IMR-90 (cell line): ENCODE measurements around the gene ELOB. TPM values are rescaled to one million over a fixed set of nuclear protein-coding genes. Genes with fewer than 3 reads are reported as not detected.

Experiments
- ATAC-seq: fragments of 200-7000 bp; cut with Tn5 transposase; 2 replicates; pipeline ENCODE4 v1.9.1; 2020; ENCODE audit warnings: low read depth, mild to moderate bottlenecking, moderate library complexity
- BruUV-seq: library from RNA; stranded (reverse); fragments of 400-500 nt; replicated peaks from 2 replicates; lab custom pipeline; 2021; lab: Mats Ljungman, UMichigan
- CTCF ChIA-PET: fragments of 300-600 bp; formaldehyde crosslinking; extraction: SDS; loops from one replicate; lab custom pipeline; 2021; ENCODE audit warnings: antibody characterized with exemption; lab: Yijun Ruan, JAX
- POLR2A ChIA-PET: fragments of 300-600 bp; sonication (Branson Sonifier 250); formaldehyde crosslinking; loops from one replicate; lab custom pipeline; 2022; ENCODE audit warnings: antibody characterized with exemption; ENCODE audit not compliant: unreplicated experiment; lab: Charles Lee
- DNase-seq: peaks from one replicate; pipeline ENCODE4 v3.0.0; 2013
- H2AFZ ChIP-seq: replicated peaks from 2 replicates; pipeline ENCODE3; 2013; ENCODE audit warnings: low read length, mild to moderate bottlenecking; ENCODE audit not compliant: poor library complexity
- H2AK5ac ChIP-seq: 2 replicates; pipeline ENCODE4 v1.6.1; 2013; ENCODE audit warnings: low read depth, low read length, inconsistent platforms
- H2AK9ac ChIP-seq: replicated peaks from 2 replicates; pipeline ENCODE3; 2013; ENCODE audit warnings: mild to moderate bottlenecking, low read depth, low read length, moderate library complexity; ENCODE audit not compliant: poor library complexity
- H2BK120ac ChIP-seq: 2 replicates; pipeline ENCODE4 v1.6.1; 2013; ENCODE audit warnings: low read depth, low read length, inconsistent platforms
- H2BK15ac ChIP-seq: 3 replicates; pipeline ENCODE4 v1.6.1; 2013; ENCODE audit warnings: low read depth, low read length, inconsistent platforms
- H2BK20ac ChIP-seq: 2 replicates; pipeline ENCODE4 v1.6.1; 2013; ENCODE audit warnings: low read depth, mild to moderate bottlenecking, inconsistent platforms, low read length, moderate library complexity
- H2BK5ac ChIP-seq: 2 replicates; pipeline ENCODE4 v1.6.1; 2013; ENCODE audit warnings: mild to moderate bottlenecking, low read depth, low read length, inconsistent platforms; ENCODE audit not compliant: poor library complexity, severe bottlenecking
- H3K14ac ChIP-seq: replicated peaks from 2 replicates; pipeline ENCODE4 v1.6.1; 2013; ENCODE audit warnings: low read depth, low read length, inconsistent platforms
- H3K18ac ChIP-seq: 2 replicates; pipeline ENCODE4 v1.6.1; 2013; ENCODE audit warnings: low read depth, low read length, control low read depth
- H3K23ac ChIP-seq: 2 replicates; pipeline ENCODE4 v1.6.1; 2013; ENCODE audit warnings: low read depth, low read length, inconsistent platforms
- H3K27ac ChIP-seq: 2 replicates; pipeline ENCODE4 v1.5.1; 2013; ENCODE audit warnings: mild to moderate bottlenecking, control low read depth, low read length; ENCODE audit not compliant: insufficient read depth
- H3K27me3 ChIP-seq: 2 replicates; pipeline ENCODE4 v1.6.1; 2013; ENCODE audit warnings: low read length; ENCODE audit not compliant: control insufficient read depth, insufficient read depth
- H3K36me3 ChIP-seq: 2 replicates; pipeline ENCODE4 v1.6.1; 2013; ENCODE audit warnings: low read length, mixed read lengths; ENCODE audit not compliant: control insufficient read depth, insufficient read depth
- H3K4ac ChIP-seq: 2 replicates; pipeline ENCODE4 v1.6.1; 2013; ENCODE audit warnings: low read depth, low read length, inconsistent platforms
- H3K4me1 ChIP-seq: 2 replicates; pipeline ENCODE4 v1.6.1; 2013; ENCODE audit warnings: low read length, mixed read lengths; ENCODE audit not compliant: control insufficient read depth, insufficient read depth
- H3K4me2 ChIP-seq: 2 replicates; pipeline ENCODE4 v1.6.1; 2013; ENCODE audit warnings: low read depth, mild to moderate bottlenecking, control low read depth, low read length, moderate library complexity
- H3K4me3 ChIP-seq: 2 replicates; pipeline ENCODE4 v1.5.1; 2013; ENCODE audit warnings: low read depth, mild to moderate bottlenecking, control low read depth, low read length, moderate library complexity; ENCODE audit not compliant: insufficient read depth
- H3K56ac ChIP-seq: 2 replicates; pipeline ENCODE4 v1.6.1; 2013; ENCODE audit warnings: low read length, inconsistent platforms; ENCODE audit not compliant: insufficient read depth; ENCODE audit errors: extremely low read depth
- H3K79me1 ChIP-seq, 2 experiments: 2 replicates each; pipeline ENCODE4 v1.6.1; 2013; ENCODE audit warnings: low read length in 2 of 2, inconsistent platforms in 1 of 2, low read depth in 1 of 2
- H3K9ac ChIP-seq: 2 replicates; pipeline ENCODE4 v1.6.1; 2013; ENCODE audit warnings: low read depth, low read length, control low read depth
- H3K9me1 ChIP-seq: 2 replicates; pipeline ENCODE4 v1.6.1; 2013; ENCODE audit warnings: low read length, inconsistent platforms; ENCODE audit not compliant: insufficient read depth
- H3K9me3 ChIP-seq: 2 replicates; pipeline ENCODE4 v1.6.1; 2013; ENCODE audit warnings: low read length; ENCODE audit not compliant: control insufficient read depth, insufficient read depth
- H4K20me1 ChIP-seq: 2 replicates; pipeline ENCODE4 v1.6.1; 2013; ENCODE audit warnings: low read length, inconsistent platforms; ENCODE audit not compliant: insufficient read depth
- H4K5ac ChIP-seq: 2 replicates; pipeline ENCODE4 v1.6.1; 2013; ENCODE audit warnings: mild to moderate bottlenecking, low read depth, low read length, control low read depth
- H4K8ac ChIP-seq, 2 experiments: 2 replicates each; pipeline ENCODE4 v1.6.1; 2013; ENCODE audit warnings: low read depth in 2 of 2, low read length in 2 of 2, control low read depth in 1 of 2, inconsistent platforms in 1 of 2
- H4K91ac ChIP-seq: 2 replicates; pipeline ENCODE4 v1.6.1; 2013; ENCODE audit warnings: low read depth, low read length, inconsistent platforms; ENCODE audit not compliant: insufficient read depth
- BHLHE40 ChIP-seq: fragments of 150-350 bp; IDR thresholded peaks from 2 replicates; pipeline ENCODE4 v1.6.1; 2016; ENCODE audit warnings: mild to moderate bottlenecking, low read depth, low read length
- CEBPB ChIP-seq: IDR thresholded peaks from 2 replicates; pipeline ENCODE4 v1.6.1; 2012; ENCODE audit warnings: low read depth, low read length, improper control_type of control experiment
- CHD1 ChIP-seq: IDR thresholded peaks from 2 replicates; pipeline ENCODE4 v1.6.1; 2012; ENCODE audit warnings: low read depth, low read length, improper control_type of control experiment
- ELK1 ChIP-seq: fragments of 150-350 bp; IDR thresholded peaks from 2 replicates; pipeline ENCODE4 v1.6.1; 2016; ENCODE audit warnings: low read depth, mild to moderate bottlenecking, low read length, moderate library complexity, borderline replicate concordance
- FOS ChIP-seq: fragments of 150-350 bp; IDR thresholded peaks from 2 replicates; pipeline ENCODE4 v1.6.1; 2016; ENCODE audit warnings: low read depth, low read length
- MAFK ChIP-seq: IDR thresholded peaks from 2 replicates; pipeline ENCODE4 v1.6.1; 2012; ENCODE audit warnings: low read depth, low read length, improper control_type of control experiment
- MAZ ChIP-seq: IDR thresholded peaks from 2 replicates; pipeline ENCODE4 v1.6.1; 2012; ENCODE audit warnings: low read depth, mild to moderate bottlenecking, low read length, improper control_type of control experiment, moderate library complexity, borderline replicate concordance
- MXI1 ChIP-seq: IDR thresholded peaks from 2 replicates; pipeline ENCODE4 v1.6.1; 2012; ENCODE audit warnings: low read depth, mild to moderate bottlenecking, low read length, moderate library complexity, borderline replicate concordance
- NFE2L2 ChIP-seq: fragments of 150-350 bp; IDR thresholded peaks from 2 replicates; pipeline ENCODE4 v1.6.1; 2016; ENCODE audit warnings: low read depth, mild to moderate bottlenecking, low read length
- POLR2A ChIP-seq: IDR thresholded peaks from 2 replicates; pipeline ENCODE4 v1.6.1; 2012; ENCODE audit warnings: mild to moderate bottlenecking, low read depth, low read length
- RAD21 ChIP-seq: IDR thresholded peaks from 2 replicates; pipeline ENCODE4 v1.6.1; 2012; ENCODE audit warnings: low read length, improper control_type of control experiment
- RCOR1 ChIP-seq: IDR thresholded peaks from 2 replicates; pipeline ENCODE4 v1.6.1; 2012; ENCODE audit warnings: mild to moderate bottlenecking, low read length, improper control_type of control experiment; ENCODE audit not compliant: insufficient replicate concordance
- RFX5 ChIP-seq: IDR thresholded peaks from 2 replicates; pipeline ENCODE4 v1.8.0; 2012; ENCODE audit warnings: low read depth, mild to moderate bottlenecking, low read length, moderate library complexity
- SMC3 ChIP-seq: fragments of 150-350 bp; IDR thresholded peaks from 2 replicates; pipeline ENCODE4 v1.6.1; 2016; ENCODE audit warnings: low read depth, mild to moderate bottlenecking, antibody characterized with exemption, low read length, moderate library complexity
- USF2 ChIP-seq: fragments of 150-350 bp; IDR thresholded peaks from 2 replicates; pipeline ENCODE4 v1.6.1; 2017; ENCODE audit warnings: mild to moderate bottlenecking, antibody characterized with exemption, low read length, low read depth
- WGBS, 2 experiments: methylation state at CpG; one replicate each; pipeline versions ENCODE4 v1.1.5 to v1.1.7; 2013; ENCODE audit warnings: missing lambda C conversion rate in 2 of 2; ENCODE audit not compliant: insufficient read length in 1 of 2; ENCODE audit errors: extremely low coverage in 2 of 2; 5-methylcytosine and 5-hydroxymethylcytosine counted together
- dilution Hi-C: fragments of 300-500 bp; cut with HindIII; formaldehyde crosslinking; loops from one replicate; pipeline ENCODE4 v1.14.3; 2018; ENCODE audit warnings: low sequenced_read_pairs; ENCODE audit not compliant: unreplicated experiment
- in situ Hi-C: fragments of 300-500 bp; cut with MboI; formaldehyde crosslinking; loops from 3 replicates; pipeline ENCODE4 v1.14.3; 2019; ENCODE audit warnings: low sequenced_read_pairs, inconsistent platforms, mixed read lengths
- intact Hi-C: fragments of 100-400 bp; cut with micrococcal nuclease; formaldehyde crosslinking; loops from 2 replicates; pipeline ENCODE4 v1.10.0; 2022
- polyA plus RNA-seq, 3 experiments: library from polyadenylated mRNA; depleted of rRNA; stranded (reverse); fragments of >200 nt; gene quantifications; 2 replicates each; pipeline ENCODE4 v1.2.3, GENCODE V29; 2012; ENCODE audit warnings: low replicate concordance in 1 of 3
- total RNA-seq: library from RNA; depleted of rRNA; stranded (reverse); fragments of >200 nt; gene quantifications from 2 replicates; pipeline ENCODE4 v1.2.3, GENCODE V29; 2012
- TF ChIP-seq, protein P1 (sequence below): conservative IDR thresholded peaks from 2 replicates; pipeline ENCODE4 v1.5.1; 2012; ENCODE audit warnings: mild to moderate bottlenecking, low read depth, low read length, improper control_type of control experiment

ELOB gene
- total and polyA plus RNA-seq, 2 of the 4 experiments (the other 2 are of a cell fraction), result 442 to 5,859 TPM

DNA sequence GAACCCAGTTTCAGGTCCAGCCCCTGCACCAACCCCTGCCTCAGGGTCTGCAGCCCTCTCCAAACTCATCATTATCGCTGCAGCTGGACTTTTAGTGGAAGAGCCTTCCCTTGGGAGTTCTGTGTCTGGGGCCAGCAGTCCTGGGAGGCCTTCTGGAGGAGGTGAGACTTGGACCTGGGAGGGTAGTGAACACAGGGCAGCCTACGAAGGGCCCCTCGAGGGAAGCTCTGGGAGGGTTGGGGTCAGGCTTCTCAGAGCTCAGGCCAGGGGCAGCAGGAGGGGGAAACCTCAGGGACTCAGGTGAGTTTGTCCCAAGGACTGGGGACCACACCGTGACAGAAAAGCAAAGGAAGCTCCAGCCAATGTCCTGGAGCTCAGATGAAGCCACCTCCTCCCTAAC lies 35.9 kb downstream of the ELOB start:
- H3K79me1 ChIP-seq, result no peaks in the 10 kb centered on the region
- H2BK120ac ChIP-seq, result no peak overlapping the region
- WGBS, 2 experiments, result no CpG with 5 or more reads among the region's 4 CpGs
- H3K9me1 ChIP-seq, result no peaks in the 10 kb centered on the region
- H3K4ac ChIP-seq, result no peak overlapping the region
- H3K14ac ChIP-seq, result no peak overlapping the region
- no peak overlapping the region for H2AK9ac ChIP-seq
- H2AK5ac ChIP-seq, result no peak overlapping the region
- BruUV-seq, result no TSS peak
- H2BK15ac ChIP-seq, result no peak overlapping the region
- no peak for ATAC-seq
- no peak overlapping the region for H4K5ac ChIP-seq
- H3K36me3 ChIP-seq, result no peaks in the 10 kb centered on the region
- in situ Hi-C loops (no loop called here), dilution Hi-C loops (no loop called here), intact Hi-C loops (no loop called here)
- no peak overlapping the region for H4K8ac ChIP-seq
- H3K56ac ChIP-seq, result no peak overlapping the region
- H4K20me1 ChIP-seq, result no peaks in the 10 kb centered on the region
- no peak overlapping the region for H3K4me2 ChIP-seq
- no peak overlapping the region for H3K23ac ChIP-seq
- no peaks in the 10 kb centered on the region for H3K9me3 ChIP-seq
- H3K4me3 ChIP-seq, result no peak overlapping the region
- H2AFZ ChIP-seq, result no peak overlapping the region
- CTCF ChIA-PET, result no interaction called here
- H3K27me3 ChIP-seq, result no peaks in the 10 kb centered on the region; the same call in 1 of the 2 replicates
- no peak overlapping the region for H4K91ac ChIP-seq
- H2BK20ac ChIP-seq, result no peak overlapping the region
- H3K9ac ChIP-seq, result no peak overlapping the region
- no peak overlapping the region for H3K27ac ChIP-seq
- POLR2A ChIA-PET, result interaction anchor here (1.3 kb wide), 1 partner anchor 10 kb away, joined by 4 read pairs; no protein-coding TSS in a partner anchor
- H3K4me1 ChIP-seq, result no peaks in the 10 kb centered on the region
- no peak for DNase-seq
- no peak overlapping the region for H3K18ac ChIP-seq
- TF ChIP-seq, protein P1, sequence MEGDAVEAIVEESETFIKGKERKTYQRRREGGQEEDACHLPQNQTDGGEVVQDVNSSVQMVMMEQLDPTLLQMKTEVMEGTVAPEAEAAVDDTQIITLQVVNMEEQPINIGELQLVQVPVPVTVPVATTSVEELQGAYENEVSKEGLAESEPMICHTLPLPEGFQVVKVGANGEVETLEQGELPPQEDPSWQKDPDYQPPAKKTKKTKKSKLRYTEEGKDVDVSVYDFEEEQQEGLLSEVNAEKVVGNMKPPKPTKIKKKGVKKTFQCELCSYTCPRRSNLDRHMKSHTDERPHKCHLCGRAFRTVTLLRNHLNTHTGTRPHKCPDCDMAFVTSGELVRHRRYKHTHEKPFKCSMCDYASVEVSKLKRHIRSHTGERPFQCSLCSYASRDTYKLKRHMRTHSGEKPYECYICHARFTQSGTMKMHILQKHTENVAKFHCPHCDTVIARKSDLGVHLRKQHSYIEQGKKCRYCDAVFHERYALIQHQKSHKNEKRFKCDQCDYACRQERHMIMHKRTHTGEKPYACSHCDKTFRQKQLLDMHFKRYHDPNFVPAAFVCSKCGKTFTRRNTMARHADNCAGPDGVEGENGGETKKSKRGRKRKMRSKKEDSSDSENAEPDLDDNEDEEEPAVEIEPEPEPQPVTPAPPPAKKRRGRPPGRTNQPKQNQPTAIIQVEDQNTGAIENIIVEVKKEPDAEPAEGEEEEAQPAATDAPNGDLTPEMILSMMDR, result no peak
- TF ChIP-seq CEBPB (no peak), SMC3 (no peak), RFX5 (no peak), MAFK (no peak), RCOR1 (no peak), RAD21 (no peak), FOS (no peak), BHLHE40 (no peak), MXI1 (no peak), MAZ (no peak), NFE2L2 (no peak), CHD1 (no peak), ELK1 (no peak), POLR2A (no peak), USF2 (no peak)
- no peak overlapping the region for H2BK5ac ChIP-seq
